ENCODE measurements around the gene FAU.

DNA sequence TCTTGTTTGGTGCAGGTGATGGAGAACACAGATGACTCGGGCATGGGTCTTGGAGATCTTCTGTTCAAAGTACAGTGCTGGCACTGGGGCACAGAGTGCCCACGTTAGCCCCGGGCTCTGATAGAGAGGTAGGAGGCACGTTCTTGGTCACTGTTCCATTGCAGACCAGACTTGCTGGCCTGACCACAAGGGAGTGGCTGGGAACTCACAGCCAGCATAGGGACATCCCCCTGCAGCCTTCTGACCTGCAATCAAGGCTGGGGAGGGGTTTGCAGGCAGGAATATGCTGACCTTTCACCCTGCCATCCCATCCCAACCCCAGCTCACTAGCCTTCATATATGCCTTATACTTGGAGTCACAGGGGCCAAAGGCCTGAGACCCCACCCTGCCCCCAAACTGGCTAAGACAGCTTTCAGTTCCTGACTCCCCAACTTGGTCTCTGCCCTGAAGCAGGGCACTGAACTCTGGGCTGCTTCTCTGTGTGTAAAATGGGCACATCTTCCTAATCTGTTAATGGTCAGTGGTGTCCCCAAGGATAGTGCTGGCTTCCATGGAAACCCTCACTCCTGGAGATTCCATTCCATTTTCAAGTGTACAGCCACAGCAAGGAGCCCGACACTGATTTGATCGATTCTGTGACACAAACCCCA lies 4.8 kb upstream of the FAU start:
- TF ChIP-seq ZNF202 (tag by site-specific recombination; IDR thresholded peaks at IDR 0.05; ENCODE audit: borderline replicate concordance): no peak
- TF ChIP-seq, protein P1, sequence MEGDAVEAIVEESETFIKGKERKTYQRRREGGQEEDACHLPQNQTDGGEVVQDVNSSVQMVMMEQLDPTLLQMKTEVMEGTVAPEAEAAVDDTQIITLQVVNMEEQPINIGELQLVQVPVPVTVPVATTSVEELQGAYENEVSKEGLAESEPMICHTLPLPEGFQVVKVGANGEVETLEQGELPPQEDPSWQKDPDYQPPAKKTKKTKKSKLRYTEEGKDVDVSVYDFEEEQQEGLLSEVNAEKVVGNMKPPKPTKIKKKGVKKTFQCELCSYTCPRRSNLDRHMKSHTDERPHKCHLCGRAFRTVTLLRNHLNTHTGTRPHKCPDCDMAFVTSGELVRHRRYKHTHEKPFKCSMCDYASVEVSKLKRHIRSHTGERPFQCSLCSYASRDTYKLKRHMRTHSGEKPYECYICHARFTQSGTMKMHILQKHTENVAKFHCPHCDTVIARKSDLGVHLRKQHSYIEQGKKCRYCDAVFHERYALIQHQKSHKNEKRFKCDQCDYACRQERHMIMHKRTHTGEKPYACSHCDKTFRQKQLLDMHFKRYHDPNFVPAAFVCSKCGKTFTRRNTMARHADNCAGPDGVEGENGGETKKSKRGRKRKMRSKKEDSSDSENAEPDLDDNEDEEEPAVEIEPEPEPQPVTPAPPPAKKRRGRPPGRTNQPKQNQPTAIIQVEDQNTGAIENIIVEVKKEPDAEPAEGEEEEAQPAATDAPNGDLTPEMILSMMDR (tag by site-specific recombination; IDR thresholded peaks at IDR 0.05): no peak
- no peak for TF ChIP-seq ZNF544 (tag by site-specific recombination; IDR thresholded peaks at IDR 0.05)
- no peak for TF ChIP-seq YY1 (tag by site-specific recombination; IDR thresholded peaks at IDR 0.05)

All from HEK293 (cell line).